GM23338 (cell line): Measurements from ENCODE around the gene MIEF2. TPM values are rescaled to one million over a fixed set of nuclear protein-coding genes. Genes with fewer than 3 reads are reported as not detected.
"Not testable (repeated sequence)": the region's sequence is repeated elsewhere in the genome, so short reads cannot be mapped to it uniquely, and the experiment has no call there.

Experiments
- ATAC-seq: fragments of 200-7000 bp; cut with Tn5 transposase; 3 replicates; pipeline ENCODE4 v1.9.1; 2020
- DNase-seq: peaks from one replicate; pipeline ENCODE4 v3.0.0-alpha.2; 2015; ENCODE audit warnings: low spot score
- H2AFZ ChIP-seq: fragments of 200-600 bp; sonication (generic); 2 replicates; pipeline ENCODE4 v1.8.0; 2016; ENCODE audit warnings: antibody characterized with exemption, mild to moderate bottlenecking, moderate library complexity
- H3F3A ChIP-seq: fragments of 200-600 bp; sonication (generic); replicated peaks from 2 replicates; pipeline ENCODE4 v1.8.0; 2017; ENCODE audit warnings: antibody characterized with exemption, mixed run types, low read depth
- H3K27ac ChIP-seq: fragments of 200-600 bp; sonication (generic); 2 replicates; pipeline ENCODE4 v1.6.1; 2016; ENCODE audit warnings: low read depth
- H3K27me3 ChIP-seq: fragments of 200-600 bp; sonication (generic); 2 replicates; pipeline ENCODE4 v1.8.0; 2016; ENCODE audit warnings: mild to moderate bottlenecking, mixed run types, moderate library complexity; ENCODE audit not compliant: insufficient read depth
- H3K36me3 ChIP-seq: fragments of 200-600 bp; sonication (generic); 2 replicates; pipeline ENCODE4 v1.8.0; 2016; ENCODE audit warnings: mild to moderate bottlenecking; ENCODE audit not compliant: insufficient read depth
- H3K4me1 ChIP-seq: fragments of 200-600 bp; sonication (generic); 2 replicates; pipeline ENCODE4 v1.8.0; 2016; ENCODE audit warnings: mild to moderate bottlenecking, moderate library complexity; ENCODE audit not compliant: insufficient read depth
- H3K4me2 ChIP-seq: fragments of 200-600 bp; sonication (generic); 2 replicates; pipeline ENCODE4 v1.7.1; 2017; ENCODE audit warnings: mixed run types
- H3K4me3 ChIP-seq: fragments of 200-600 bp; sonication (generic); 2 replicates; pipeline ENCODE4 v1.6.1; 2016; ENCODE audit warnings: mixed run types
- H3K79me2 ChIP-seq: fragments of 200-600 bp; sonication (generic); replicated peaks from 2 replicates; pipeline ENCODE4 v1.8.0; 2017; ENCODE audit warnings: mild to moderate bottlenecking; ENCODE audit not compliant: insufficient read depth
- H3K9me2 ChIP-seq: fragments of 200-600 bp; sonication (generic); 2 replicates; pipeline ENCODE4 v1.8.0; 2017; ENCODE audit not compliant: insufficient read depth
- H4K20me1 ChIP-seq: fragments of 200-600 bp; sonication (generic); replicated peaks from 2 replicates; pipeline ENCODE4 v1.8.0; 2017; ENCODE audit warnings: mild to moderate bottlenecking; ENCODE audit not compliant: insufficient read depth
- H3K27ac Mint-ChIP-seq: 2 replicates; pipeline ENCODE4 v1.8.0; 2020; ENCODE audit warnings: inconsistent platforms, mild to moderate bottlenecking, moderate library complexity, mixed read lengths
- H3K27me3 Mint-ChIP-seq: 3 replicates; pipeline ENCODE4 v1.8.0; 2022; ENCODE audit warnings: low read depth, mild to moderate bottlenecking, moderate library complexity, mixed read lengths, inconsistent platforms; ENCODE audit not compliant: insufficient read depth, poor library complexity
- H3K36me3 Mint-ChIP-seq: 3 replicates; pipeline ENCODE4 v1.8.0; 2021; ENCODE audit warnings: low read depth, mild to moderate bottlenecking, inconsistent platforms, moderate library complexity, mixed read lengths
- H3K4me1 Mint-ChIP-seq: 3 replicates; pipeline ENCODE4 v1.8.0; 2020; ENCODE audit warnings: mild to moderate bottlenecking, inconsistent platforms, mixed read lengths
- H3K4me3 Mint-ChIP-seq: 3 replicates; pipeline ENCODE4 v1.8.0; 2021; ENCODE audit warnings: moderate library complexity, mild to moderate bottlenecking, inconsistent platforms, mixed read lengths
- H3K9me3 Mint-ChIP-seq: 3 replicates; pipeline ENCODE4 v1.8.0; 2020; ENCODE audit warnings: moderate library complexity, mild to moderate bottlenecking, inconsistent platforms, mixed read lengths
- CTCF ChIP-seq, 2 experiments: fragments of 200-600 bp in 1 of 2; sonication (generic) in 1 of 2; conservative IDR thresholded peaks; 2 replicates each; pipeline versions ENCODE4 v1.5.1 to v1.6.1; 2016 to 2017; ENCODE audit warnings: antibody characterized with exemption in 2 of 2, low read depth in 2 of 2, mild to moderate bottlenecking in 2 of 2, moderate library complexity in 1 of 2
- ETS1 ChIP-seq: IDR thresholded peaks from 2 replicates; pipeline ENCODE4 v1.6.1; 2016; ENCODE audit warnings: antibody characterized with exemption
- POLR2AphosphoS5 ChIP-seq: IDR thresholded peaks from 2 replicates; pipeline ENCODE4 v1.6.1; 2016; ENCODE audit warnings: antibody characterized with exemption, low read depth
- ZNF462 ChIP-seq: fragments of 250-450 bp; sonication (Bioruptor Pico); IDR thresholded peaks from 2 replicates; pipeline ENCODE4 v1.5.0; 2020; ENCODE audit warnings: mild to moderate bottlenecking, moderate library complexity
- polyA plus RNA-seq: library from polyadenylated mRNA; unstranded; fragments of >200 nt; fragmentation: Nextera tagmentation; extraction: Ambion mirVana; gene quantifications from 2 replicates; pipeline ENCODE4 v1.2.1, GENCODE V29; 2016
- total RNA-seq: library from RNA; depleted of rRNA; stranded (reverse); fragments of >200 nt; shearing (Covaris generic); gene quantifications from 2 replicates; pipeline ENCODE4 v1.2.3, GENCODE V29; 2014

MIEF2 gene
- total and polyA plus RNA-seq, 2 experiments from 2014 or later = 8.2 to 26.5 TPM

GRCh38 chr17:18300725-18301480 is 40.4 kb downstream of the MIEF2 start (continued):
- TF ChIP-seq ZNF462 (no peak), POLR2AphosphoS5 (no peak)

- H3K36me3 ChIP-seq = peaks cover 69% of the 10 kb centered on the region
- not testable (repeated sequence) for H3K4me2 ChIP-seq, H3K9me3 Mint-ChIP-seq, ATAC-seq, H3K4me1 Mint-ChIP-seq, H3K79me2 ChIP-seq, H3K9me2 ChIP-seq, H3K4me3 Mint-ChIP-seq, DNase-seq, H3F3A ChIP-seq, H2AFZ ChIP-seq, H3K27ac Mint-ChIP-seq, H3K4me1 ChIP-seq, H3K4me3 ChIP-seq, H3K27me3 ChIP-seq, H3K27me3 Mint-ChIP-seq, H3K27ac ChIP-seq
- H4K20me1 ChIP-seq = peaks cover 32% of the 10 kb centered on the region
- peaks cover 83% of the 10 kb centered on the region for H3K36me3 Mint-ChIP-seq
These were observed 42.7 kb downstream of the MIEF2 start for GRCh38 chr17:18303206-18303605.

- ATAC-seq (no peak), DNase-seq (no peak)
- Mint-ChIP-seq H3K9me3 (no peaks in the 10 kb centered on the region), H3K27me3 (peaks cover 6% of the 10 kb centered on the region), H3K36me3 (peaks cover 73% of the 10 kb centered on the region), H3K4me3 (no peak overlapping the region), H3K4me1 (peaks cover 9% of the 10 kb centered on the region; the same call in 2 of the 3 replicates), H3K27ac (no peak overlapping the region)
- Histone ChIP-seq H3K27me3 (no peaks in the 10 kb centered on the region), H3K4me2 (no peak overlapping the region), H3F3A (0 out of 2 replicates have a peak, but pooled peaks cover 4% of the 10 kb centered on the region), H3K4me3 (no peak overlapping the region), H3K4me1 (peaks cover 11% of the 10 kb centered on the region; the same call in 1 of the 2 replicates), H3K36me3 (peaks cover 47% of the 10 kb centered on the region), H2AFZ (no peak overlapping the region), H3K79me2 (peaks cover 54% of the 10 kb centered on the region), H3K9me2 (no peaks in the 10 kb centered on the region), H4K20me1 (peaks cover 30% of the 10 kb centered on the region), H3K27ac (no peak overlapping the region)
- no peak for TF ChIP-seq CTCF (conservative IDR thresholded peaks at IDR 0.05; ENCODE audit: low read depth in 2 of 2)
- no peak for TF ChIP-seq ETS1
These were observed 48.7 kb downstream of the MIEF2 start for GRCh38 chr17:18309202-18309601.
